Measurements from ENCODE around the gene NMD3. TPM values are rescaled to one million over a fixed set of nuclear protein-coding genes. Genes with fewer than 3 reads are reported as not detected.
A peak's percentile ranks its signal among the peaks of the same experiment; 100 is the strongest.

Gene NMD3
- total and polyA plus RNA-seq, 2 of the 13 experiments (the other 11 are each of a cell fraction or from before 2014, with no cell fraction given) = 44.2 to 55.2 TPM

GRCh38 chr3:161266731-161267150 lies 45.6 kb downstream of the NMD3 start (continued):
- no peak for TF ChIP-seq ZBED4 (CRISPR knock-in tag; IDR thresholded peaks at IDR 0.05; ENCODE audit: borderline replicate concordance)
- TF ChIP-seq AHDC1 (CRISPR knock-in tag; IDR thresholded peaks at IDR 0.05; ENCODE audit: borderline replicate concordance) = peak; percentile 34; the same call in 1 of the 2 replicates
- 0 out of 2 replicates have a peak, but pooled peaks have one; percentile 23 for TF ChIP-seq ARID3A (IDR thresholded peaks at IDR 0.05; ENCODE audit: low read depth, low read length)
- TF ChIP-seq RARA (CRISPR knock-in tag; IDR thresholded peaks at IDR 0.05) = 0 out of 2 replicates have a peak, but pooled peaks have one; percentile 42
- no peak for TF ChIP-seq ZMAT3 (CRISPR knock-in tag; conservative IDR thresholded peaks at IDR 0.05)
- TF ChIP-seq ATF7 (IDR thresholded peaks at IDR 0.05) = peak; percentile 36; the same call in 1 of the 2 replicates
- no peak for TF ChIP-seq ATF7 (CRISPR knock-in tag; IDR thresholded peaks at IDR 0.05)
- peak; percentile 68 for TF ChIP-seq ARID5B (CRISPR knock-in tag; IDR thresholded peaks at IDR 0.05)
- TF ChIP-seq FOXA1 (IDR thresholded peaks at IDR 0.05) = peak; percentile 26; the same call in 1 of the 2 replicates
- peak; percentile 42; the same call in 1 of the 2 replicates for TF ChIP-seq FOXA1 (CRISPR knock-in tag; IDR thresholded peaks at IDR 0.05)
- peak; percentile 16 for TF ChIP-seq SKI (IDR thresholded peaks at IDR 0.05; ENCODE audit: partially characterized antibody)
- no peak for TF ChIP-seq KAT7 (CRISPR knock-in tag; IDR thresholded peaks at IDR 0.05; ENCODE audit: borderline replicate concordance)
- TF ChIP-seq ZNF850 (CRISPR knock-in tag; conservative IDR thresholded peaks at IDR 0.05) = no peak
- TF ChIP-seq EP300 (IDR thresholded peaks at IDR 0.05; ENCODE audit: low read depth in 2 of 2, low read length in 2 of 2) = peak in 1 of 2 experiments; percentile 64; a peak in 1 of 4 replicates
- TF ChIP-seq EP300 (CRISPR knock-in tag; IDR thresholded peaks at IDR 0.05; ENCODE audit: borderline replicate concordance) = no peak
